ENCODE data around the gene COL28A1. TPM values are rescaled to one million over a fixed set of nuclear protein-coding genes. Genes with fewer than 3 reads are reported as not detected.

Gene COL28A1
- total RNA-seq, 1 donor from 2014 or later: not detected

- Mint-ChIP-seq H3K9me3 (no peaks in the 10 kb centered on the region), H3K36me3 (ENCODE audit: low read depth) (no peaks in the 10 kb centered on the region), H3K4me1 (ENCODE audit: low read depth) (no peaks in the 10 kb centered on the region), H3K27me3 (ENCODE audit: insufficient read depth) (peaks cover 2% of the 10 kb centered on the region), H3K4me3 (no peak overlapping the region), H3K27ac (no peak overlapping the region)
- no peak for DNase-seq (ENCODE audit: low spot score)
- intact Hi-C loops (cut with micrococcal nuclease): no loop called here
Observed at GRCh38 chr7:7351832-7352231, 183.8 kb downstream of the COL28A1 start.

GRCh38 chr7:7351156-7351555, 184.5 kb downstream of the COL28A1 start:
- no peak for DNase-seq (ENCODE audit: low spot score)
- intact Hi-C loops (cut with micrococcal nuclease): no loop called here
- Mint-ChIP-seq H3K27ac (no peak overlapping the region), H3K4me1 (ENCODE audit: low read depth) (no peaks in the 10 kb centered on the region), H3K27me3 (ENCODE audit: insufficient read depth) (peaks cover 2% of the 10 kb centered on the region), H3K36me3 (ENCODE audit: low read depth) (no peaks in the 10 kb centered on the region), H3K4me3 (no peak overlapping the region), H3K9me3 (no peaks in the 10 kb centered on the region)

- H3K9me3 Mint-ChIP-seq: no peaks in the 10 kb centered on the region
- no peak overlapping the region for H3K27ac Mint-ChIP-seq
- H3K4me1 Mint-ChIP-seq (ENCODE audit: low read depth): no peaks in the 10 kb centered on the region
- H3K27me3 Mint-ChIP-seq (ENCODE audit: insufficient read depth): peaks cover 13% of the 10 kb centered on the region
- no peaks in the 10 kb centered on the region for H3K36me3 Mint-ChIP-seq (ENCODE audit: low read depth)
- H3K4me3 Mint-ChIP-seq: no peak overlapping the region
- intact Hi-C loops (cut with micrococcal nuclease): no loop called here
- DNase-seq (ENCODE audit: low spot score): no peak
Observed at GRCh38 chr7:7349156-7349555, 186.5 kb downstream of the COL28A1 start.

GRCh38 chr7:7347045-7347444, 188.6 kb downstream of the COL28A1 start:
- intact Hi-C loops (cut with micrococcal nuclease): no loop called here
- H3K4me1 Mint-ChIP-seq (ENCODE audit: low read depth): no peaks in the 10 kb centered on the region
- no peaks in the 10 kb centered on the region for H3K36me3 Mint-ChIP-seq (ENCODE audit: low read depth)
- H3K27ac Mint-ChIP-seq: no peak overlapping the region
- peaks cover 17% of the 10 kb centered on the region for H3K27me3 Mint-ChIP-seq (ENCODE audit: insufficient read depth)
- no peak for DNase-seq (ENCODE audit: low spot score)
- no peak overlapping the region for H3K4me3 Mint-ChIP-seq
- H3K9me3 Mint-ChIP-seq: no peaks in the 10 kb centered on the region

DNA sequence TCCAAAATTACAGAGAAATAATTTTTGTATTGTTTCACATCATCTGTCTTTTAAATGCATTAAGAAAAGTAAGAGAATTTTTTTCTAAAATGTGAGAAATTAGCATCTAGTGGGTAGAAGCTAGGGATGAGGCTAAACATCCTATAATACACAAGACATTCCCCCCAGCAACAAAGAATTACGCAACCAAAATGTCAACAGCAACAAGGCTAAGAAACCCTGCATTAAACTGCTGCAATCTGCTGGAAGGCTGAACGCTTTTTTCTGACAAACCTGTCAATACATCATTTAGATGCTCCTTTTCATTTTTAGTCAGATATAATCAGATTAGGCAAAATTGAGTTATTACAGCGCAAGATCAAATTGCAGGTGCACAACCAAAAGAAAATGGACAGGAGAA, 191.1 kb downstream of the COL28A1 start:
- Mint-ChIP-seq H3K4me3 (no peak overlapping the region), H3K27me3 (ENCODE audit: insufficient read depth) (peaks cover 15% of the 10 kb centered on the region), H3K27ac (no peak overlapping the region), H3K9me3 (no peaks in the 10 kb centered on the region), H3K36me3 (ENCODE audit: low read depth) (no peaks in the 10 kb centered on the region), H3K4me1 (ENCODE audit: low read depth) (no peaks in the 10 kb centered on the region)
- no peak for DNase-seq (ENCODE audit: low spot score)
- intact Hi-C loops (cut with micrococcal nuclease): no loop called here

DNA sequence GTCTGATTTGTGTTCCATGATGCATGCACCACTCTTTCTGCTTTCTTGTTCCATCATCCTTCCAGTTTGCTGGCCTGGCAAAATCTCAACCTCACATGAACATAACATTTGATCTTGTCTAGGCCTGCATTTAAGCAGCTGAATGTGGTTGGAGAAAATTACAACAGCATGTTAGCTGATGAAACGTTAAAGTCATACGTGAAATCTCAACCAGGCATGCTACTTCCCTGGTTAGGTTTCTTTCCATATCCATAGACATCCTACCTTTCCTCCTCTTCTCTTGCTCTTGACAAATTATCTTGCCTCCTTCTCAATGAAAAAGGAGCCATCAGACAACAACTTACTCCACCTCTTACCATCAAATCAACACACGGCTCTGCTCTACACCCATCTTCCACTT, 199.8 kb downstream of the COL28A1 start:
- H3K27ac Mint-ChIP-seq: no peak overlapping the region

GRCh38 chr7:7335215-7335614, 200.5 kb downstream of the COL28A1 start:
- H3K27ac Mint-ChIP-seq: no peak overlapping the region
- intact Hi-C loops (cut with micrococcal nuclease): no loop called here
- no peak overlapping the region for H3K4me3 Mint-ChIP-seq
- no peaks in the 10 kb centered on the region for H3K4me1 Mint-ChIP-seq (ENCODE audit: low read depth)
- no peak for DNase-seq (ENCODE audit: low spot score)
- H3K36me3 Mint-ChIP-seq (ENCODE audit: low read depth): no peaks in the 10 kb centered on the region
- H3K27me3 Mint-ChIP-seq (ENCODE audit: insufficient read depth): peaks cover 11% of the 10 kb centered on the region
- H3K9me3 Mint-ChIP-seq: no peaks in the 10 kb centered on the region

More for the DNA sequence above, 199.8 kb downstream of the COL28A1 start:
- Mint-ChIP-seq H3K4me1 (ENCODE audit: low read depth) (no peaks in the 10 kb centered on the region), H3K36me3 (ENCODE audit: low read depth) (no peaks in the 10 kb centered on the region), H3K4me3 (no peak overlapping the region), H3K27me3 (ENCODE audit: insufficient read depth) (peaks cover 4% of the 10 kb centered on the region), H3K9me3 (no peaks in the 10 kb centered on the region)
- no peak for DNase-seq (ENCODE audit: low spot score)
- intact Hi-C loops (cut with micrococcal nuclease): no loop called here

GRCh38 chr7:7333610-7334009, 202.1 kb downstream of the COL28A1 start:
- H3K9me3 Mint-ChIP-seq: no peaks in the 10 kb centered on the region
- intact Hi-C loops (cut with micrococcal nuclease): no loop called here
- no peaks in the 10 kb centered on the region for H3K4me1 Mint-ChIP-seq (ENCODE audit: low read depth)
- H3K27ac Mint-ChIP-seq: no peak overlapping the region
- no peaks in the 10 kb centered on the region for H3K36me3 Mint-ChIP-seq (ENCODE audit: low read depth)
- no peak overlapping the region for H3K4me3 Mint-ChIP-seq
- H3K27me3 Mint-ChIP-seq (ENCODE audit: insufficient read depth): peaks cover 11% of the 10 kb centered on the region
- DNase-seq (ENCODE audit: low spot score): no peak

GRCh38 chr7:7331523-7331922, 204.2 kb downstream of the COL28A1 start:
- Mint-ChIP-seq H3K27me3 (ENCODE audit: insufficient read depth) (peaks cover 9% of the 10 kb centered on the region), H3K27ac (no peak overlapping the region), H3K9me3 (no peaks in the 10 kb centered on the region), H3K4me1 (ENCODE audit: low read depth) (no peaks in the 10 kb centered on the region), H3K36me3 (ENCODE audit: low read depth) (no peaks in the 10 kb centered on the region), H3K4me3 (no peak overlapping the region)
- no peak for DNase-seq (ENCODE audit: low spot score)
- intact Hi-C loops (cut with micrococcal nuclease): no loop called here

- Mint-ChIP-seq H3K27me3 (ENCODE audit: insufficient read depth) (peaks cover 9% of the 10 kb centered on the region), H3K4me3 (no peak overlapping the region), H3K36me3 (ENCODE audit: low read depth) (no peaks in the 10 kb centered on the region), H3K4me1 (ENCODE audit: low read depth) (no peaks in the 10 kb centered on the region), H3K27ac (no peak overlapping the region), H3K9me3 (no peaks in the 10 kb centered on the region)
- intact Hi-C loops (cut with micrococcal nuclease): no loop called here
- DNase-seq (ENCODE audit: low spot score): no peak
Observed at GRCh38 chr7:7330997-7331396, 204.7 kb downstream of the COL28A1 start.

DNA sequence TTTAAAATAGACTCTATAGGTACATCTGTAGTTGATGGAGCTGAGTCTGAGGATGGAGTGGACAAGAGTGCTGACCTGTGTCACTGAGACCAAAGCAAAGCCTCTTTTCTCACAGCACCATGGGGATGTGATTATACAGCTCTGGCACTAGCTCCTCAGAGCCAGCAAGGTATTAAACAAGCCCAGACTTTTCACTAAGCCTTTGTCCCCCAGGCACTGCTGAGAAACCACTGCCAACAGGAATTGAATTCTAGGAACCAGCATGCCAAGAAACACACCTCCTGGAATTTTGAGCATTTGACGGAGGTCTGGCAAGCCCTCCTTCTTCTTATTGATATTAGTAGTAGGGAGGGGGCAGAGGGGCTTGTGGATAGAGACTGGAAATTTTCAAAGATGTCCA, 206.3 kb downstream of the COL28A1 start:
- H3K27me3 Mint-ChIP-seq (ENCODE audit: insufficient read depth): peaks cover 9% of the 10 kb centered on the region
- no peaks in the 10 kb centered on the region for H3K4me1 Mint-ChIP-seq (ENCODE audit: low read depth)
- DNase-seq (ENCODE audit: low spot score): no peak
- no peak overlapping the region for H3K4me3 Mint-ChIP-seq
- no peaks in the 10 kb centered on the region for H3K9me3 Mint-ChIP-seq
- no peak overlapping the region for H3K27ac Mint-ChIP-seq
- H3K36me3 Mint-ChIP-seq (ENCODE audit: low read depth): no peaks in the 10 kb centered on the region
- intact Hi-C loops (cut with micrococcal nuclease): no loop called here

- intact Hi-C loops (cut with micrococcal nuclease): no loop called here
- H3K4me1 Mint-ChIP-seq (ENCODE audit: low read depth): no peaks in the 10 kb centered on the region
- H3K4me3 Mint-ChIP-seq: no peak overlapping the region
Observed at GRCh38 chr7:7327423-7327822, 208.2 kb downstream of the COL28A1 start.

GRCh38 chr7:7324698-7325097, 211.0 kb downstream of the COL28A1 start:
- Mint-ChIP-seq H3K36me3 (ENCODE audit: low read depth) (no peaks in the 10 kb centered on the region), H3K27ac (no peak overlapping the region), H3K4me3 (no peak overlapping the region), H3K4me1 (ENCODE audit: low read depth) (no peaks in the 10 kb centered on the region), H3K27me3 (ENCODE audit: insufficient read depth) (peaks cover 1% of the 10 kb centered on the region), H3K9me3 (no peaks in the 10 kb centered on the region)
- intact Hi-C loops (cut with micrococcal nuclease): no loop called here
- DNase-seq (ENCODE audit: low spot score): no peak

More at GRCh38 chr7:7327423-7327822, 208.2 kb downstream of the COL28A1 start:
- Mint-ChIP-seq H3K27me3 (ENCODE audit: insufficient read depth) (peaks cover 9% of the 10 kb centered on the region), H3K36me3 (ENCODE audit: low read depth) (no peaks in the 10 kb centered on the region), H3K9me3 (no peaks in the 10 kb centered on the region), H3K27ac (no peak overlapping the region)
- DNase-seq (ENCODE audit: low spot score): no peak

GRCh38 chr7:7323921-7324320, 211.8 kb downstream of the COL28A1 start:
- no peaks in the 10 kb centered on the region for H3K4me1 Mint-ChIP-seq (ENCODE audit: low read depth)
- no peaks in the 10 kb centered on the region for H3K9me3 Mint-ChIP-seq
- H3K27ac Mint-ChIP-seq: no peak overlapping the region
- H3K4me3 Mint-ChIP-seq: no peak overlapping the region
- intact Hi-C loops (cut with micrococcal nuclease): no loop called here
- no peaks in the 10 kb centered on the region for H3K36me3 Mint-ChIP-seq (ENCODE audit: low read depth)
- peaks cover 1% of the 10 kb centered on the region for H3K27me3 Mint-ChIP-seq (ENCODE audit: insufficient read depth)
- no peak for DNase-seq (ENCODE audit: low spot score)
